ENCODE results near the gene UTP20.

GRCh38 chr12:101336437-101336836 is 56.5 kb downstream of the UTP20 start:
- TF ChIP-seq EZH2 (IDR thresholded peaks at IDR 0.05; ENCODE audit: low read length) = no peak
- no peak for TF ChIP-seq CTCF (optimal IDR thresholded peaks at IDR 0.05 in 1 of 3, IDR thresholded peaks at IDR 0.05 in 1 of 3, conservative IDR thresholded peaks at IDR 0.05 in 1 of 3; ENCODE audit: extremely low read depth in 1 of 3, insufficient read depth in 2 of 3, low read length in 3 of 3)

Data from keratinocyte (primary cell).